HCT116 (cell line): ENCODE results near the gene ACTG1. TPM values are rescaled to one million over a fixed set of nuclear protein-coding genes. Genes with fewer than 3 reads are reported as not detected.

ENCODE experiments used
- ATAC-seq: fragments of 200-7000 bp; cut with Tn5 transposase; 2 replicates; pipeline ENCODE4 v1.9.1; 2020; ENCODE audit warnings: mild to moderate bottlenecking, moderate library complexity
- BruUV-seq: library from RNA; stranded (reverse); fragments of 400-500 nt; replicated peaks from 2 replicates; lab custom pipeline; 2021; lab: Mats Ljungman, UMichigan
- CTCF ChIA-PET: fragments of 300-600 bp; sonication (Branson Sonifier 250); formaldehyde crosslinking; loops from one replicate; lab custom pipeline; 2021; ENCODE audit warnings: antibody characterized with exemption; lab: Charles Lee
- POLR2A ChIA-PET: fragments of 300-600, 350-600 bp; sonication (Branson Sonifier 250); formaldehyde crosslinking; loops from one replicate; lab custom pipeline; 2021; ENCODE audit warnings: antibody characterized with exemption; lab: Charles Lee
- RAD21 ChIA-PET, 2 experiments: fragments of 300-600 bp; sonication (Branson Sonifier 250); formaldehyde crosslinking; loops; one replicate each; lab custom pipeline; 2023; ENCODE audit warnings: low total read pairs in 2 of 2; ENCODE audit not compliant: uncharacterized antibody in 2 of 2, unreplicated experiment in 2 of 2, low non-redundant PET in 1 of 2; lab: Charles Lee
- DNase-seq: peaks from one replicate; pipeline ENCODE4 v3.0.0-alpha.2; 2010; ENCODE audit warnings: low read depth, low spot score
- H2AFZ ChIP-seq: fragments of 200-600 bp; shearing (Covaris generic), sonication (generic); 2 replicates; pipeline ENCODE4 v1.6.1; 2017; ENCODE audit warnings: low read depth, mixed run types, mixed read lengths, antibody characterized with exemption, low read length; ENCODE audit not compliant: poor library complexity, severe bottlenecking
- H3K27ac ChIP-seq: 2 replicates; pipeline ENCODE4 v1.5.1; 2012; ENCODE audit warnings: low read depth, low read length
- H3K27me3 ChIP-seq: fragments of 200-600 bp; sonication (generic); 2 replicates; pipeline ENCODE4 v1.6.1; 2016; ENCODE audit warnings: mixed run types, low read length, mixed read lengths; ENCODE audit not compliant: insufficient read depth
- H3K36me3 ChIP-seq, 2 experiments: fragments of 200-500 bp in 1 of 2; fragments of 200-600 bp in 1 of 2; sonication (Bioruptor generic) in 1 of 2; sonication (generic) in 1 of 2; 2 replicates each; pipeline versions ENCODE4 v1.5.1 to v1.6.1; 2014 to 2016; ENCODE audit warnings: low read length in 2 of 2, inconsistent platforms in 1 of 2, mixed read lengths in 1 of 2, mixed run types in 1 of 2; ENCODE audit not compliant: insufficient read depth in 2 of 2, control insufficient read depth in 1 of 2
- H3K4me1 ChIP-seq, 2 experiments: fragments of 200-600 bp in 1 of 2; sonication (generic) in 1 of 2; 2 replicates each; pipeline versions ENCODE4 v1.5.1 to v1.6.1; 2012 to 2017; ENCODE audit warnings: low read length in 2 of 2, inconsistent platforms in 1 of 2, mild to moderate bottlenecking in 1 of 2, mixed read lengths in 1 of 2, mixed run types in 1 of 2, moderate library complexity in 1 of 2; ENCODE audit not compliant: insufficient read depth in 2 of 2, control insufficient read depth in 1 of 2
- H3K4me2 ChIP-seq: fragments of 200-600 bp; sonication (generic); 2 replicates; pipeline ENCODE4 v1.6.1; 2017; ENCODE audit warnings: mixed run types, low read length, mixed read lengths
- H3K4me3 ChIP-seq, 2 experiments: fragments of 200-600 bp in 1 of 2; sonication (generic) in 1 of 2; replicated peaks in 1 of 2; 2 replicates each; pipeline ENCODE4 v1.5.1; 2011 to 2016; ENCODE audit warnings: low read length in 2 of 2, control low read depth in 1 of 2, low read depth in 1 of 2, mild to moderate bottlenecking in 1 of 2, mixed read lengths in 1 of 2, mixed run types in 1 of 2
- H3K79me2 ChIP-seq: fragments of 200-600 bp; sonication (generic); 2 replicates; pipeline ENCODE4 v1.6.1; 2017; ENCODE audit warnings: mild to moderate bottlenecking, mixed run types, low read length, moderate library complexity, mixed read lengths; ENCODE audit not compliant: insufficient read depth
- H3K9ac ChIP-seq: fragments of 200-600 bp; sonication (generic); 2 replicates; pipeline ENCODE4 v1.6.1; 2016; ENCODE audit warnings: low read length, mixed read lengths
- H3K9me2 ChIP-seq: fragments of 200-600 bp; sonication (generic), shearing (Covaris generic); 2 replicates; pipeline ENCODE4 v1.6.1; 2017; ENCODE audit warnings: mixed run types, mild to moderate bottlenecking, moderate library complexity; ENCODE audit not compliant: insufficient read depth
- H3K9me3 ChIP-seq, 2 experiments: fragments of 200-500 bp in 1 of 2; fragments of 200-600 bp in 1 of 2; sonication (Bioruptor generic) in 1 of 2; sonication (generic) in 1 of 2; 2 replicates each; pipeline ENCODE4 v1.6.1; 2014 to 2017; ENCODE audit warnings: low read length in 2 of 2, mixed read lengths in 2 of 2, inconsistent platforms in 1 of 2, low read depth in 1 of 2, mild to moderate bottlenecking in 1 of 2, mixed run types in 1 of 2, moderate library complexity in 1 of 2; ENCODE audit not compliant: control insufficient read depth in 1 of 2, insufficient read depth in 1 of 2
- H4K20me1 ChIP-seq: fragments of 200-600 bp; sonication (generic), shearing (Covaris generic); 2 replicates; pipeline ENCODE4 v1.6.1; 2017; ENCODE audit warnings: mixed run types, mild to moderate bottlenecking, moderate library complexity; ENCODE audit not compliant: insufficient read depth
- CBX3 ChIP-seq: IDR thresholded peaks from 2 replicates; pipeline ENCODE4 v1.6.1; 2012; ENCODE audit warnings: low read depth
- CEBPB ChIP-seq: IDR thresholded peaks from 2 replicates; pipeline ENCODE4 v1.6.1; 2012; ENCODE audit warnings: low read depth
- ELF1 ChIP-seq: IDR thresholded peaks from 2 replicates; pipeline ENCODE4 v1.6.1; 2012; ENCODE audit warnings: low read depth, borderline replicate concordance
- FOSL1 ChIP-seq: IDR thresholded peaks from 2 replicates; pipeline ENCODE4 v1.6.1; 2012; ENCODE audit warnings: low read depth
- JUND ChIP-seq: IDR thresholded peaks from 2 replicates; pipeline ENCODE4 v1.6.1; 2012
- POLR2A ChIP-seq: IDR thresholded peaks from 2 replicates; pipeline ENCODE4 v1.7.0; 2011; ENCODE audit warnings: borderline replicate concordance; ENCODE audit not compliant: insufficient read depth, insufficient read length; ENCODE audit errors: extremely low read depth
- POLR2AphosphoS5 ChIP-seq: IDR thresholded peaks from 2 replicates; pipeline ENCODE4 v1.6.1; 2011; ENCODE audit warnings: mild to moderate bottlenecking, low read depth, low read length, moderate library complexity
- RAD21 ChIP-seq: IDR thresholded peaks from 2 replicates; pipeline ENCODE4 v1.6.1; 2012; ENCODE audit warnings: low read depth, mild to moderate bottlenecking
- REST ChIP-seq: IDR thresholded peaks from 2 replicates; pipeline ENCODE4 v1.6.1; 2012; ENCODE audit warnings: low read depth
- SIN3A ChIP-seq: IDR thresholded peaks from 2 replicates; pipeline ENCODE4 v1.6.1; 2012; ENCODE audit warnings: low read depth
- SRF ChIP-seq: IDR thresholded peaks from 2 replicates; pipeline ENCODE4 v1.6.1; 2012; ENCODE audit warnings: low read depth
- TCF7L2 ChIP-seq: IDR thresholded peaks from 2 replicates; pipeline ENCODE4 v1.7.0; 2011; ENCODE audit warnings: borderline replicate concordance, inconsistent platforms; ENCODE audit not compliant: insufficient read depth, insufficient read length; ENCODE audit errors: extremely low read depth
- YY1 ChIP-seq: IDR thresholded peaks from 2 replicates; pipeline ENCODE4 v1.6.1; 2011; ENCODE audit warnings: low read length, low read depth, moderate library complexity, mild to moderate bottlenecking; ENCODE audit not compliant: insufficient replicate concordance; ENCODE audit errors: extremely low read depth
- ZNF274 ChIP-seq: fragments of 200-500 bp; sonication (Bioruptor generic); IDR thresholded peaks from 2 replicates; pipeline ENCODE4 v1.6.1; 2014; ENCODE audit warnings: mild to moderate bottlenecking, low read depth, low read length, inconsistent platforms
- intact Hi-C: fragments of 100-400 bp; cut with micrococcal nuclease; formaldehyde crosslinking; loops from 2 replicates; pipeline ENCODE4 v1.10.0; 2022
- total RNA-seq: library from RNA; stranded (reverse); gene quantifications from one replicate; pipeline ENCODE4 v1.2.1, GENCODE V29; 2021; ENCODE audit not compliant: unreplicated experiment
- TF ChIP-seq, protein P1 (sequence below): IDR thresholded peaks from 2 replicates; pipeline ENCODE4 v1.6.1; 2012

The ACTG1 gene
- total RNA-seq, 1 experiment from 2014 or later, result 6,223 TPM

GRCh38 chr17:81550285-81550684, 37.7 kb upstream of the ACTG1 start:
- BruUV-seq, result no TSS peak
- Histone ChIP-seq H3K4me2 (no peak overlapping the region), H3K4me1 (peaks cover 17 to 24% of the 10 kb centered on the region in 2 experiments), H4K20me1 (no peaks in the 10 kb centered on the region), H3K27ac (no peak overlapping the region), H2AFZ (no peak overlapping the region), H3K9ac (no peak overlapping the region), H3K27me3 (no peaks in the 10 kb centered on the region), H3K9me3 (no peaks in the 10 kb centered on the region), H3K79me2 (peaks cover 44% of the 10 kb centered on the region), H3K36me3 (peaks cover 23 to 45% of the 10 kb centered on the region in 2 experiments), H3K9me2 (no peaks in the 10 kb centered on the region), H3K4me3 (no peak overlapping the region)
- no peak for DNase-seq
- ChIA-PET RAD21 (no interaction called here), CTCF (no interaction called here), POLR2A (no interaction called here)
- intact Hi-C loops, result loop anchor here (5.0 to 10.0 kb wide), 2 partner anchors 52 to 145 kb away; no protein-coding TSS in a partner anchor
- ATAC-seq, result no peak
- TF ChIP-seq CBX3 (no peak), CEBPB (no peak), ZNF274 (no peak), TCF7L2 (no peak), POLR2AphosphoS5 (no peak), YY1 (no peak), SIN3A (no peak), RAD21 (no peak), SRF (no peak), JUND (no peak), FOSL1 (no peak), POLR2A (no peak), REST (no peak), ELF1 (no peak)
- TF ChIP-seq, protein P1, sequence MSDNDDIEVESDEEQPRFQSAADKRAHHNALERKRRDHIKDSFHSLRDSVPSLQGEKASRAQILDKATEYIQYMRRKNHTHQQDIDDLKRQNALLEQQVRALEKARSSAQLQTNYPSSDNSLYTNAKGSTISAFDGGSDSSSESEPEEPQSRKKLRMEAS, result no peak
